ENCODE measurements around the gene IGSF1. TPM values are rescaled to one million over a fixed set of nuclear protein-coding genes. Genes with fewer than 3 reads are reported as not detected.

The IGSF1 gene
- total RNA-seq, result 0.11 TPM in 1 of 2 replicates, not detected in the other

GRCh38 chrX:131288738-131289511 lies at the start of gene IGSF1:
Gene IGSF1, minus strand, starts transcription at chrX:131289306. Its CDS starts 2,632 bp downstream, at chrX:131286674.

Other genes with a start within 250 kb of the IGSF1 start
- not detected in 2 replicates for gene ARHGAP36, start 231.0 kb downstream of the IGSF1 start, total RNA-seq